Measurements from ENCODE around the gene PDAP1. TPM values are rescaled to one million over a fixed set of nuclear protein-coding genes. Genes with fewer than 3 reads are reported as not detected.
"Not testable (repeated sequence)": the region's sequence is repeated elsewhere in the genome, so short reads cannot be mapped to it uniquely, and the experiment has no call there.

Gene PDAP1
- total and polyA plus RNA-seq, 8 donors = 27.8 to 84.6 (median 39.8) TPM

DNA sequence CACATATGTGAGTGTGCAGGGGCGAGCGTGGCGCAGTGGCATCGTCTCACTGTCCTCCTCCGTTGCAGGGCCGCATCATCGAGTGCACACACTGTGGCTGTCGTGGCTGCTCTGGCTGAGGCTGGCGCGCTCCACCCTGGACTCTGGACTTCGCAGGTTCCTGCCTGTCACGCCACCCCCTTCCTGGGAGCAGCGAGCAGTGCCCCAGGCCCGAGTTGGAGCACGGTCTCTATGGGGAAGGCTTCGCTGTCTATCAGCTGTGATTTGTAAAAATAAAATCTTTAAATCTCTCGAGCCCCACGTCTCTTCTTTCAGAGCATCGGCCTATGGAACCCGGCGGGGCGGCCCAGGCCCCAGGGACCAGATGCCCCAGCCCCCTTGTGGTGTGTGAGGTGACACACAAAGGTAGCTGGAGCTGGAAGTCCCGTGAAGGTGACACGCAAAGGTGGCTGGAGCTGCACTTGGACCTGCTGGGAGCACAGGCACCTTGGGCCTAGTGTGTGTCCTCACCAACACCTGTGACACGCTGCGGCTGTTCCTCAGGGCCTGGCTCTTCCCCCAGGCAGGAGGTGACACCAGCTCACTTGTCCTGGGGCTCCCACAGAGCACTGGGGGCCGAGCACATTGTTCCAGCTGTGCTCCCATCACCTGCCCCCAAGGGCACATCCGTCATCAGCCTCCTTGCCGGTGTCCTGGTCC is 11.1 kb upstream of the PDAP1 start:
- no peak for FAIRE-seq
- no peak overlapping the region for H3K4me3 ChIP-seq
- no peak overlapping the region for H3K27ac ChIP-seq
- H3K4me1 ChIP-seq = no peaks in the 10 kb centered on the region
- TF ChIP-seq, protein P1, sequence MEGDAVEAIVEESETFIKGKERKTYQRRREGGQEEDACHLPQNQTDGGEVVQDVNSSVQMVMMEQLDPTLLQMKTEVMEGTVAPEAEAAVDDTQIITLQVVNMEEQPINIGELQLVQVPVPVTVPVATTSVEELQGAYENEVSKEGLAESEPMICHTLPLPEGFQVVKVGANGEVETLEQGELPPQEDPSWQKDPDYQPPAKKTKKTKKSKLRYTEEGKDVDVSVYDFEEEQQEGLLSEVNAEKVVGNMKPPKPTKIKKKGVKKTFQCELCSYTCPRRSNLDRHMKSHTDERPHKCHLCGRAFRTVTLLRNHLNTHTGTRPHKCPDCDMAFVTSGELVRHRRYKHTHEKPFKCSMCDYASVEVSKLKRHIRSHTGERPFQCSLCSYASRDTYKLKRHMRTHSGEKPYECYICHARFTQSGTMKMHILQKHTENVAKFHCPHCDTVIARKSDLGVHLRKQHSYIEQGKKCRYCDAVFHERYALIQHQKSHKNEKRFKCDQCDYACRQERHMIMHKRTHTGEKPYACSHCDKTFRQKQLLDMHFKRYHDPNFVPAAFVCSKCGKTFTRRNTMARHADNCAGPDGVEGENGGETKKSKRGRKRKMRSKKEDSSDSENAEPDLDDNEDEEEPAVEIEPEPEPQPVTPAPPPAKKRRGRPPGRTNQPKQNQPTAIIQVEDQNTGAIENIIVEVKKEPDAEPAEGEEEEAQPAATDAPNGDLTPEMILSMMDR (IDR thresholded peaks at IDR 0.05) = no peak
- peaks cover 7 to 53% (median 27%) of the 10 kb centered on the region in 3 donors for H3K36me3 ChIP-seq
- ATAC-seq = peak in 1 of 4 donors; percentile 16
- no peaks in the 10 kb centered on the region for H3K27me3 ChIP-seq
- WGBS, 2 donors = 90 to 92% methylated on average over 29 of the region's 29 CpGs
- H3K9me3 ChIP-seq = no peaks in the 10 kb centered on the region
- intact Hi-C loops (cut with DNase I) = no loop called here
- no peak for DNase-seq

DNA sequence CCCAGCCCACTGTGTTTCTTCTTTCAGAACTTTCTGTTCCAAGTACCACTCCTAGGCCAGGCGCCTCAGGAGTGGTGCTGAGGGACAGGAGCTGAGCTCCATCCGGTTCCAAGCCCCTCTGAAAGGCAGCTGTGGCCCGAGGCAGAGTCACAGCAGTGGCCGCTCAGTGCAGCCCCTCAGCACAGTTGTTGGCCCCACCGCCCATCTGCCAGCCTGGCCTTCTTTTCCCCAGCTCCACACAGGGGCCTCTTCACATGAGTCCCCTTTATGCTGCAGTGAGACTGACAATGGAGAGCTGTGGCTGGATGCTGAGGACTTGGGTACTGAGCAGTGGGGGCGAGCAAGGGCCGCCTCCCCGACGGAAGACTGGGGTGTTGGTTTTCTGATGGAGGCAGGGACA is 9.9 kb upstream of the PDAP1 start:
- TF ChIP-seq, protein P1 (IDR thresholded peaks at IDR 0.05) = no peak
- no peak for DNase-seq
- no peak overlapping the region for H3K4me3 ChIP-seq
- H3K9me3 ChIP-seq = no peaks in the 10 kb centered on the region
- H3K4me1 ChIP-seq = no peaks in the 10 kb centered on the region
- no peaks in the 10 kb centered on the region for H3K27me3 ChIP-seq
- peaks cover 7 to 54% (median 27%) of the 10 kb centered on the region in 3 donors for H3K36me3 ChIP-seq
- intact Hi-C loops (cut with DNase I) = no loop called here
- FAIRE-seq = no peak
- 88 to 90% methylated on average over 9 of the region's 9 CpGs for WGBS, 2 donors
- no peak for ATAC-seq
- no peak overlapping the region for H3K27ac ChIP-seq

DNA sequence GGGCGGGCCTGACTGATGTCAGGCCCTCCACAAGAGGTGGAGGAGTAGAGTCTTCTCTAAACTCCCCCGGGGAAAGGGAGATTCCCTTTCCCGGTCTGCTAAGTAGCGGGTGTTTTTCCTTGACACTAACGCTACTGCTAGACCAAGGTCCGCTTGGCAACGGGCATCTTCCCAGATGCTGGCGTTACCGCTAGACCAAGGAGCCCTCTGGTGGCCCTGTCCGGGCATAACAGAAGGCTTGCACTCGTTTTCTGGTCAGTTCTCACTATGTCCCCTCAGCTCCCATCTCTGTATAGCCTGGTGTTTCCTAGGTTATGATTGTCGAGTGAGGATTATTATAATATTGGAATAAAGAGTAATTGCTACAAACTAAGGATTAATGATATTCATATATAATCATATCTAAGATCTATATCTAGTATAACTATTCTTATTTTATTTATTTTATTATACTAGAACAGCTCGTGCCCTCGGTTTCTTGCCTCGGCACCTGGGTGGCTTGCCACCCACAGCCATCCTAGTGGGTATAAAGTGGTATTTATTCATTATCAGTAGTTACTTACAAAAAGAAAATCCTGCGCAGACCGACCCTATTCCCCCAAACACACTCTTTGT is 7.2 kb upstream of the PDAP1 start:
- H3K4me1 ChIP-seq; H3K9me3 ChIP-seq; H3K27me3 ChIP-seq; H3K27ac ChIP-seq; intact Hi-C loops (cut with DNase I); FAIRE-seq; H3K4me3 ChIP-seq: not testable (repeated sequence)
- TF ChIP-seq, protein P1 (IDR thresholded peaks at IDR 0.05) = peak; percentile 38 to 61 (median 43)
- peaks cover 7 to 79% (median 27%) of the 10 kb centered on the region in 3 donors for H3K36me3 ChIP-seq
- DNase-seq = peak in 4 of 6 donors; percentile 61 to 79 (median 76)
- ATAC-seq = peak in 1 of 4 donors; percentile 45
- 44% methylated on average over 17 of the region's 17 CpGs for WGBS, 2 donors

DNA sequence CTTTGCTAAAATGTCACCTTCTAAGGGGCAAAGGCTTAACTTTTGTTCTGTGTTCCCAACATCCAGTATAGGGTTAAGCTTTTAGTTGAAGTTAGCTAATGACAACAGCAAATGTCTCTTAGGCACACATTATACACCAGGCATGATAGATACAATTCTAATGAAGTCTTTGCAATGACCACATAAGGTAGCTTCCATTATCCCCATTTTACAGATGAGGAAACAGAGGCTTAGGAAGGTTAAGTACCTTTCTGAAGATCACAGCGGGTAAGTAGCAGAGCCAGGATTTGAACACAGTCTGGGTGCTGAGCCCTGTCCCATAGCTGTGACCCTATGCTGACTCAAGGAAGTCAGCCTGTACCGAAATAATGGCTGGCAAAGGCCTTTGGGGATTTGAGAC is 2.2 kb upstream of the PDAP1 start:
- Histone ChIP-seq H3K27ac (no peak overlapping the region), H3K4me3 (no peak overlapping the region), H3K4me1 (peaks cover 17 to 29% (median 24%) of the 10 kb centered on the region in 3 donors), H3K36me3 (peaks cover 0 to 33% (median 0%) of the 10 kb centered on the region in 3 donors), H3K27me3 (no peaks in the 10 kb centered on the region), H3K9me3 (no peaks in the 10 kb centered on the region)
- DNase-seq (no peak), FAIRE-seq (no peak), ATAC-seq (no peak)
- intact Hi-C loops (cut with DNase I) = no loop called here
- TF ChIP-seq, protein P1 (IDR thresholded peaks at IDR 0.05) = no peak
- 92 to 98% methylated on average over 2 of the region's 2 CpGs for WGBS, 2 donors

DNA sequence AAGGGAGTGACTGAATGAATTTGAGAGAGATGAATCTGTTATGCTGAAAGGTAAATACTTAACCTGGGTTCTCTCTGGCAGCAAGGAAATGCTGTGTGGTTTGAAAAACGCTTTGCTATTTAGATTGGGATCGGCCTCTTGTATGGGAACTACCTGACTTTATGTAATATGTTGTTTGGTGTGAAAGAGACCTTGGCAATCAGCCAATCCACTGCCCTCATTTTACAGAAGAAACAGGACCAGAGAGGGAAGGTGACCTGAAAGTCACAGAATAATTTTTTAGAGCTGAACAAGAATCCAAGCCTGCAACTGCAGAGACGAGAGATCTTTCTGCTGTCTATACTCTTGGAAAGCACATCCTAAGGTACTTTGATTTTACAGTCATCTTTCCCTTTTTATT is 1.4 kb upstream of the PDAP1 start:
- no peak overlapping the region for H3K27ac ChIP-seq
- TF ChIP-seq, protein P1 (IDR thresholded peaks at IDR 0.05) = no peak
- peak overlapping the region in 2 of 4 donors; percentile 100 for H3K4me3 ChIP-seq
- intact Hi-C loops (cut with DNase I) = no loop called here
- ATAC-seq = no peak
- no peak for DNase-seq
- H3K4me1 ChIP-seq = peaks cover 17 to 29% (median 24%) of the 10 kb centered on the region in 3 donors
- no peaks in the 10 kb centered on the region for H3K9me3 ChIP-seq
- no peaks in the 10 kb centered on the region for H3K27me3 ChIP-seq
- peaks cover 0 to 33% (median 0%) of the 10 kb centered on the region in 3 donors for H3K36me3 ChIP-seq
- no peak for FAIRE-seq
- 19 to 22% methylated on average over 3 of the region's 3 CpGs for WGBS, 2 donors

Data from pancreas (tissue), 10 donors.